Measurements from ENCODE around the gene HYCC1. TPM values are rescaled to one million over a fixed set of nuclear protein-coding genes. Genes with fewer than 3 reads are reported as not detected.

HYCC1 gene
- polyA plus RNA-seq, 1 donor (not counting 4 experiments of a cell fraction or from before 2014, with no cell fraction given): 35.8 TPM

DNA sequence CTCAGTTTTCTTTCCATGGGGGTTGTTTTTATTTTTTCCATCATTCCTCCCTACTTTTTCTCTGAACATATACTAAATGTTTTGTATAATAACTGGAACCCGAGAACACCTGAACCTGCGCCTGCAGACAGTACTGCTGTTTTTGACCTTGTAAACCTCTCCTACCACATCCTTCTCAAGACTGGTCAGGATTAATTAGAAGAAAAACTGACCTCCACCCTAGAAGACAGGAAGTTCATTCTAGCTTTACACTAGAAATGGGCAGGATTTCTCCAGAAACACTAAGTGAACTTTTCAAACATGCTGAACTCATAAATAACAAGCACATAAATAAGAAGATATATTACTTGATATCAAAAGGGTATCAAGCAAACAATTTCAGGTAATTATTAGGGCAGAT lies 751 bp upstream of the HYCC1 start:
- no peak for TF ChIP-seq EZH2 (IDR thresholded peaks at IDR 0.05; ENCODE audit: low read length)
- TF ChIP-seq, protein P1, sequence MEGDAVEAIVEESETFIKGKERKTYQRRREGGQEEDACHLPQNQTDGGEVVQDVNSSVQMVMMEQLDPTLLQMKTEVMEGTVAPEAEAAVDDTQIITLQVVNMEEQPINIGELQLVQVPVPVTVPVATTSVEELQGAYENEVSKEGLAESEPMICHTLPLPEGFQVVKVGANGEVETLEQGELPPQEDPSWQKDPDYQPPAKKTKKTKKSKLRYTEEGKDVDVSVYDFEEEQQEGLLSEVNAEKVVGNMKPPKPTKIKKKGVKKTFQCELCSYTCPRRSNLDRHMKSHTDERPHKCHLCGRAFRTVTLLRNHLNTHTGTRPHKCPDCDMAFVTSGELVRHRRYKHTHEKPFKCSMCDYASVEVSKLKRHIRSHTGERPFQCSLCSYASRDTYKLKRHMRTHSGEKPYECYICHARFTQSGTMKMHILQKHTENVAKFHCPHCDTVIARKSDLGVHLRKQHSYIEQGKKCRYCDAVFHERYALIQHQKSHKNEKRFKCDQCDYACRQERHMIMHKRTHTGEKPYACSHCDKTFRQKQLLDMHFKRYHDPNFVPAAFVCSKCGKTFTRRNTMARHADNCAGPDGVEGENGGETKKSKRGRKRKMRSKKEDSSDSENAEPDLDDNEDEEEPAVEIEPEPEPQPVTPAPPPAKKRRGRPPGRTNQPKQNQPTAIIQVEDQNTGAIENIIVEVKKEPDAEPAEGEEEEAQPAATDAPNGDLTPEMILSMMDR (optimal IDR thresholded peaks at IDR 0.05 in 1 of 3, IDR thresholded peaks at IDR 0.05 in 1 of 3, conservative IDR thresholded peaks at IDR 0.05 in 1 of 3; ENCODE audit: extremely low read depth in 1 of 3, insufficient read depth in 2 of 3, low read length in 3 of 3): no peak
- no peak overlapping the region for H2AFZ ChIP-seq (ENCODE audit: control insufficient read depth, low read length)

DNA sequence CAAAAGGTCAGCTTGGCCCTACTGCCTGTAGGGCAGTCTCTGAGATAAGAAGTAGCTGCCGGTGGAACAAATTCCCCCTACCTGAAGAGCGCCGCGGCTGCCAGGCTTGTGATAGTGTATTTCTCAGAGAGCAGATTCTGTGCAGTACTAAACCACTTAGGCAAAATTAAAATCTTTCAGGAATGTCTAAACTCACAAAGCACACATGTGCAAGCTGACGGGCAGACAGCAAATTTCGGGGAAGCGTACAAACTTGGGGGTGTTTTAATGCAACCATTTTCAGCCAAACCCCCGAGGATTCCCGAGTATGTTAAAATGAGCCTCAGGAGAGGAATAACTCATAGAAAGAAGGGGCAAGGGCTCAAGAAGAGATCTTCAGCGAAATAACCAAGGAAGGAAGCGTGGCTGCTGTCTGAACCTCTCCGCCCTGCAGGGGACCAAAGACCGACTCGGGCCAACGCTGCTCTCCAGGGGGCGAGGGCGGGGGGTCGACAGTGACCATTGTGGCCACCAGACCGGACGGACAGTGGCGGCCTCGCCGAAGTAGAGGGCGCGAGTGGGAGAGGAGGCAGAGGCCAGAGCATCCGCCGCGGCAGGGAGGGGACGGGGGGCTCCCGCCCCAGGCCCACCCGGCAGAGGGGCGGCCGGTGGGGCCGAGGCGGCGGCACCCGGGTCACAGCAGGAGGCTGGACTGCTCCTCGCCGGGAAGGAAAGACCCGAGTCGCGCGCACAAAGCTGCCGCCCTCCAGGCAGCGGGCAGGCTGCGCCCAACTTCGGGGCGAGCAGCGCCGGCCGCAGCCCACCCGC lies 819 bp downstream of the HYCC1 start:
- H3K4me2 ChIP-seq (ENCODE audit: control insufficient read depth, extremely low read depth, insufficient read depth, low read depth, low read length): peak overlapping the region; percentile 89
- H3K9me3 ChIP-seq (ENCODE audit: control insufficient read depth, low read depth, low read length): no peaks in the 10 kb centered on the region
- peaks cover 51% of the 10 kb centered on the region for H3K79me2 ChIP-seq (ENCODE audit: control insufficient read depth, insufficient read depth, low read length)
- peaks cover 27% of the 10 kb centered on the region for H3K4me1 ChIP-seq (ENCODE audit: control insufficient read depth, extremely low read depth, insufficient read depth, low read length)
- dilution Hi-C loops (cut with MboI; ENCODE audit: extremely low pct_ligation_motif_present, low sequenced_read_pairs): no loop called here
- no peaks in the 10 kb centered on the region for H3K27me3 ChIP-seq (ENCODE audit: control insufficient read depth, extremely low read depth, insufficient read depth, low read length)
- no peaks in the 10 kb centered on the region for H3K9me1 ChIP-seq (ENCODE audit: control insufficient read depth, extremely low read depth, insufficient read depth, low read length)
- TF ChIP-seq EZH2 (IDR thresholded peaks at IDR 0.05; ENCODE audit: low read length): no peak
- TF ChIP-seq, protein P1 (optimal IDR thresholded peaks at IDR 0.05 in 1 of 3, IDR thresholded peaks at IDR 0.05 in 1 of 3, conservative IDR thresholded peaks at IDR 0.05 in 1 of 3; ENCODE audit: extremely low read depth in 1 of 3, insufficient read depth in 2 of 3, low read length in 3 of 3): peak in 1 of 3 experiments; percentile 15
- H2AFZ ChIP-seq (ENCODE audit: control insufficient read depth, low read length): peak overlapping the region; percentile 41
- no peaks in the 10 kb centered on the region for H3K36me3 ChIP-seq (ENCODE audit: control insufficient read depth in 2 of 2, extremely low read depth in 1 of 2, insufficient read depth in 2 of 2, low read length in 2 of 2)
- H3K4me3 ChIP-seq (ENCODE audit: control insufficient read depth in 2 of 3, extremely low read depth in 1 of 3, insufficient read depth in 2 of 3, low read depth in 1 of 3, low read length in 3 of 3): peak overlapping the region; percentile 82 to 94 (median 91)
- DNase-seq (ENCODE audit: low read depth, low spot score): no peak
- peak overlapping the region; percentile 56 for H3K27ac ChIP-seq (ENCODE audit: control insufficient read depth, insufficient read depth, low read length)
- H3K9ac ChIP-seq (ENCODE audit: control insufficient read depth, extremely low read depth, insufficient read depth, low read length): peak overlapping the region; percentile 81
- H4K20me1 ChIP-seq (ENCODE audit: control insufficient read depth, extremely low read depth, insufficient read depth, low read length): no peaks in the 10 kb centered on the region
- no peak for FAIRE-seq

More for the DNA sequence above, 751 bp upstream of the HYCC1 start:
- no peaks in the 10 kb centered on the region for H3K9me1 ChIP-seq (ENCODE audit: control insufficient read depth, extremely low read depth, insufficient read depth, low read length)
- no peak overlapping the region for H3K4me3 ChIP-seq (ENCODE audit: control insufficient read depth in 2 of 3, extremely low read depth in 1 of 3, insufficient read depth in 2 of 3, low read depth in 1 of 3, low read length in 3 of 3)
- FAIRE-seq: no peak
- peaks cover 36% of the 10 kb centered on the region for H3K79me2 ChIP-seq (ENCODE audit: control insufficient read depth, insufficient read depth, low read length)
- H3K9me3 ChIP-seq (ENCODE audit: control insufficient read depth, low read depth, low read length): no peaks in the 10 kb centered on the region
- dilution Hi-C loops (cut with MboI; ENCODE audit: extremely low pct_ligation_motif_present, low sequenced_read_pairs): no loop called here
- no peaks in the 10 kb centered on the region for H4K20me1 ChIP-seq (ENCODE audit: control insufficient read depth, extremely low read depth, insufficient read depth, low read length)
- H3K36me3 ChIP-seq (ENCODE audit: control insufficient read depth in 2 of 2, extremely low read depth in 1 of 2, insufficient read depth in 2 of 2, low read length in 2 of 2): no peaks in the 10 kb centered on the region
- peak overlapping the region; percentile 42 for H3K4me2 ChIP-seq (ENCODE audit: control insufficient read depth, extremely low read depth, insufficient read depth, low read depth, low read length)
- H3K9ac ChIP-seq (ENCODE audit: control insufficient read depth, extremely low read depth, insufficient read depth, low read length): no peak overlapping the region
- H3K27me3 ChIP-seq (ENCODE audit: control insufficient read depth, extremely low read depth, insufficient read depth, low read length): no peaks in the 10 kb centered on the region
- H3K27ac ChIP-seq (ENCODE audit: control insufficient read depth, insufficient read depth, low read length): no peak overlapping the region
- no peak for DNase-seq (ENCODE audit: low read depth, low spot score)
- H3K4me1 ChIP-seq (ENCODE audit: control insufficient read depth, extremely low read depth, insufficient read depth, low read length): peaks cover 34% of the 10 kb centered on the region
